HCT116 (cell line): ENCODE data around the gene SMIM45.

Source experiments
- ATAC-seq: fragments of 200-7000 bp; cut with Tn5 transposase; 2 replicates; pipeline ENCODE4 v1.9.1; 2020; ENCODE audit warnings: mild to moderate bottlenecking, moderate library complexity
- BruUV-seq: library from RNA; stranded (reverse); fragments of 400-500 nt; replicated peaks from 2 replicates; lab custom pipeline; 2021; lab: Mats Ljungman, UMichigan
- CTCF ChIA-PET: fragments of 300-600 bp; sonication (Branson Sonifier 250); formaldehyde crosslinking; loops from one replicate; lab custom pipeline; 2021; ENCODE audit warnings: antibody characterized with exemption; lab: Charles Lee
- POLR2A ChIA-PET: fragments of 300-600, 350-600 bp; sonication (Branson Sonifier 250); formaldehyde crosslinking; loops from one replicate; lab custom pipeline; 2021; ENCODE audit warnings: antibody characterized with exemption; lab: Charles Lee
- RAD21 ChIA-PET, 2 experiments: fragments of 300-600 bp; sonication (Branson Sonifier 250); formaldehyde crosslinking; loops; one replicate each; lab custom pipeline; 2023; ENCODE audit warnings: low total read pairs in 2 of 2; ENCODE audit not compliant: uncharacterized antibody in 2 of 2, unreplicated experiment in 2 of 2, low non-redundant PET in 1 of 2; lab: Charles Lee
- DNase-seq: peaks from one replicate; pipeline ENCODE4 v3.0.0-alpha.2; 2010; ENCODE audit warnings: low read depth, low spot score
- H2AFZ ChIP-seq: fragments of 200-600 bp; shearing (Covaris generic), sonication (generic); 2 replicates; pipeline ENCODE4 v1.6.1; 2017; ENCODE audit warnings: low read depth, mixed run types, mixed read lengths, antibody characterized with exemption, low read length; ENCODE audit not compliant: poor library complexity, severe bottlenecking
- H3K27ac ChIP-seq: 2 replicates; pipeline ENCODE4 v1.5.1; 2012; ENCODE audit warnings: low read depth, low read length
- H3K27me3 ChIP-seq: fragments of 200-600 bp; sonication (generic); 2 replicates; pipeline ENCODE4 v1.6.1; 2016; ENCODE audit warnings: mixed run types, low read length, mixed read lengths; ENCODE audit not compliant: insufficient read depth
- H3K36me3 ChIP-seq, 2 experiments: fragments of 200-500 bp in 1 of 2; fragments of 200-600 bp in 1 of 2; sonication (Bioruptor generic) in 1 of 2; sonication (generic) in 1 of 2; 2 replicates each; pipeline versions ENCODE4 v1.5.1 to v1.6.1; 2014 to 2016; ENCODE audit warnings: low read length in 2 of 2, inconsistent platforms in 1 of 2, mixed read lengths in 1 of 2, mixed run types in 1 of 2; ENCODE audit not compliant: insufficient read depth in 2 of 2, control insufficient read depth in 1 of 2
- H3K4me1 ChIP-seq, 2 experiments: fragments of 200-600 bp in 1 of 2; sonication (generic) in 1 of 2; 2 replicates each; pipeline versions ENCODE4 v1.5.1 to v1.6.1; 2012 to 2017; ENCODE audit warnings: low read length in 2 of 2, inconsistent platforms in 1 of 2, mild to moderate bottlenecking in 1 of 2, mixed read lengths in 1 of 2, mixed run types in 1 of 2, moderate library complexity in 1 of 2; ENCODE audit not compliant: insufficient read depth in 2 of 2, control insufficient read depth in 1 of 2
- H3K4me2 ChIP-seq: fragments of 200-600 bp; sonication (generic); 2 replicates; pipeline ENCODE4 v1.6.1; 2017; ENCODE audit warnings: mixed run types, low read length, mixed read lengths
- H3K4me3 ChIP-seq, 2 experiments: fragments of 200-600 bp in 1 of 2; sonication (generic) in 1 of 2; replicated peaks in 1 of 2; 2 replicates each; pipeline ENCODE4 v1.5.1; 2011 to 2016; ENCODE audit warnings: low read length in 2 of 2, control low read depth in 1 of 2, low read depth in 1 of 2, mild to moderate bottlenecking in 1 of 2, mixed read lengths in 1 of 2, mixed run types in 1 of 2
- H3K79me2 ChIP-seq: fragments of 200-600 bp; sonication (generic); 2 replicates; pipeline ENCODE4 v1.6.1; 2017; ENCODE audit warnings: mild to moderate bottlenecking, mixed run types, low read length, moderate library complexity, mixed read lengths; ENCODE audit not compliant: insufficient read depth
- H3K9ac ChIP-seq: fragments of 200-600 bp; sonication (generic); 2 replicates; pipeline ENCODE4 v1.6.1; 2016; ENCODE audit warnings: low read length, mixed read lengths
- H3K9me2 ChIP-seq: fragments of 200-600 bp; sonication (generic), shearing (Covaris generic); 2 replicates; pipeline ENCODE4 v1.6.1; 2017; ENCODE audit warnings: mixed run types, mild to moderate bottlenecking, moderate library complexity; ENCODE audit not compliant: insufficient read depth
- H3K9me3 ChIP-seq, 2 experiments: fragments of 200-500 bp in 1 of 2; fragments of 200-600 bp in 1 of 2; sonication (Bioruptor generic) in 1 of 2; sonication (generic) in 1 of 2; 2 replicates each; pipeline ENCODE4 v1.6.1; 2014 to 2017; ENCODE audit warnings: low read length in 2 of 2, mixed read lengths in 2 of 2, inconsistent platforms in 1 of 2, low read depth in 1 of 2, mild to moderate bottlenecking in 1 of 2, mixed run types in 1 of 2, moderate library complexity in 1 of 2; ENCODE audit not compliant: control insufficient read depth in 1 of 2, insufficient read depth in 1 of 2
- H4K20me1 ChIP-seq: fragments of 200-600 bp; sonication (generic), shearing (Covaris generic); 2 replicates; pipeline ENCODE4 v1.6.1; 2017; ENCODE audit warnings: mixed run types, mild to moderate bottlenecking, moderate library complexity; ENCODE audit not compliant: insufficient read depth
- ATF3 ChIP-seq: IDR thresholded peaks from 2 replicates; pipeline ENCODE4 v1.6.1; 2012
- CEBPB ChIP-seq: IDR thresholded peaks from 2 replicates; pipeline ENCODE4 v1.6.1; 2012; ENCODE audit warnings: low read depth
- EGR1 ChIP-seq: IDR thresholded peaks from 2 replicates; pipeline ENCODE4 v1.6.1; 2012; ENCODE audit warnings: low read depth
- ELF1 ChIP-seq: IDR thresholded peaks from 2 replicates; pipeline ENCODE4 v1.6.1; 2012; ENCODE audit warnings: low read depth, borderline replicate concordance
- EZH2 ChIP-seq: fragments of 200-600 bp; sonication (generic); IDR thresholded peaks from 2 replicates; pipeline ENCODE4 v1.6.1; 2017; ENCODE audit warnings: antibody characterized with exemption, mixed run types
- EZH2phosphoT487 ChIP-seq: fragments of 200-600 bp; IDR thresholded peaks from 2 replicates; pipeline ENCODE4 v1.6.1; 2018; ENCODE audit warnings: antibody characterized with exemption, borderline replicate concordance
- FOSL1 ChIP-seq: IDR thresholded peaks from 2 replicates; pipeline ENCODE4 v1.6.1; 2012; ENCODE audit warnings: low read depth
- JUND ChIP-seq: IDR thresholded peaks from 2 replicates; pipeline ENCODE4 v1.6.1; 2012
- MAX ChIP-seq: IDR thresholded peaks from 2 replicates; pipeline ENCODE4 v1.6.1; 2012
- POLR2A ChIP-seq: IDR thresholded peaks from 2 replicates; pipeline ENCODE4 v1.7.0; 2011; ENCODE audit warnings: borderline replicate concordance; ENCODE audit not compliant: insufficient read depth, insufficient read length; ENCODE audit errors: extremely low read depth
- POLR2AphosphoS5 ChIP-seq: IDR thresholded peaks from 2 replicates; pipeline ENCODE4 v1.6.1; 2011; ENCODE audit warnings: mild to moderate bottlenecking, low read depth, low read length, moderate library complexity
- RAD21 ChIP-seq: IDR thresholded peaks from 2 replicates; pipeline ENCODE4 v1.6.1; 2012; ENCODE audit warnings: low read depth, mild to moderate bottlenecking
- REST ChIP-seq: IDR thresholded peaks from 2 replicates; pipeline ENCODE4 v1.6.1; 2012; ENCODE audit warnings: low read depth
- SIN3A ChIP-seq: IDR thresholded peaks from 2 replicates; pipeline ENCODE4 v1.6.1; 2012; ENCODE audit warnings: low read depth
- SP1 ChIP-seq: IDR thresholded peaks from 2 replicates; pipeline ENCODE4 v1.6.1; 2012; ENCODE audit warnings: low read depth
- ZBTB33 ChIP-seq: IDR thresholded peaks from 2 replicates; pipeline ENCODE4 v1.6.1; 2011; ENCODE audit warnings: mild to moderate bottlenecking, low read length, moderate library complexity; ENCODE audit not compliant: insufficient replicate concordance; ENCODE audit errors: extremely low read depth
- ZNF274 ChIP-seq: fragments of 200-500 bp; sonication (Bioruptor generic); IDR thresholded peaks from 2 replicates; pipeline ENCODE4 v1.6.1; 2014; ENCODE audit warnings: mild to moderate bottlenecking, low read depth, low read length, inconsistent platforms
- intact Hi-C: fragments of 100-400 bp; cut with micrococcal nuclease; formaldehyde crosslinking; loops from 2 replicates; pipeline ENCODE4 v1.10.0; 2022

The SMIM45 gene

GRCh38 chr22:41917903-41918791, 33.8 kb upstream of the SMIM45 start:
- Histone ChIP-seq H4K20me1 (no peaks in the 10 kb centered on the region), H3K36me3 (no peaks in the 10 kb centered on the region), H3K27me3 (no peaks in the 10 kb centered on the region), H3K9me2 (no peaks in the 10 kb centered on the region), H3K4me3 (no peak overlapping the region), H2AFZ (no peak overlapping the region), H3K4me2 (peak overlapping the region; percentile 30; the same call in 1 of the 2 replicates), H3K27ac (no peak overlapping the region), H3K4me1 (peaks cover 12 to 34% of the 10 kb centered on the region in 2 experiments), H3K9me3 (no peaks in the 10 kb centered on the region), H3K9ac (no peak overlapping the region), H3K79me2 (no peaks in the 10 kb centered on the region)
- TF ChIP-seq MAX (no peak), POLR2AphosphoS5 (no peak), EZH2phosphoT487 (no peak), REST (no peak), EGR1 (no peak), ATF3 (no peak), FOSL1 (no peak), SIN3A (no peak), CEBPB (no peak), JUND (no peak), POLR2A (no peak), ZNF274 (no peak), RAD21 (no peak), ZBTB33 (no peak), EZH2 (no peak), ELF1 (no peak), SP1 (no peak)
- ChIA-PET CTCF (interaction anchor here (2.6 kb wide), 1 partner anchor 7 kb away, joined by 9 read pairs; no protein-coding TSS in a partner anchor), RAD21 (no interaction called here), POLR2A (no interaction called here)
- ATAC-seq (no peak), DNase-seq (no peak)
- no TSS peak for BruUV-seq
- intact Hi-C loops, result no loop called here
